ENCODE results near the gene GOLGA3.
"Not testable (repeated sequence)": the region's sequence is repeated elsewhere in the genome, so short reads cannot be mapped to it uniquely, and the experiment has no call there.

GOLGA3 gene

DNA sequence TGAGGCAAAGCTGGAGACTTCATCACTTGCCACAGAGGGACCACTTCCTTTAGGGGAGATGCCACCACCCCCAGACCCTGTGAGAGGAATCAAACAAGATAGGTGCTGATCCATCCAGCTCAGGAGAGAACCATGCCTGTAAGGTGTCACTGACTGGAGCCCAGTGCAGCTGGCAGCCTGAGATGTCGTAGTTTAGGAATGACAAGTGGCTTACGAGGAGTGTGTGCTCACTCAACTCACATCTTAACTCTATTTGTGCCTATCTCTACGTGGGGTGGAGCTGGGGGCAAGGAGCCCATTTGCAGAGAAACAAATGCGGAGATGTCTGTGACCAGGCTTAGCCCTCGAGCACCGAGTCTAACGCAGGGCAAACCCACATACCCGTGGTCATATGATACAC is 32.9 kb upstream of the GOLGA3 start:
- Histone ChIP-seq H3K4me3 (no peak overlapping the region), H3K36me3 (ENCODE audit: insufficient read depth, low read length) (no peaks in the 10 kb centered on the region; the same call in 1 of the 2 replicates), H3K27ac (no peak overlapping the region), H3K9me3 (ENCODE audit: low read depth, low read length) (no peaks in the 10 kb centered on the region), H3K9ac (ENCODE audit: insufficient read length) (no peak overlapping the region)
- no peak for DNase-seq (ENCODE audit: low read depth, low spot score)
- TF ChIP-seq POLR2AphosphoS5 (IDR thresholded peaks at IDR 0.05; ENCODE audit: borderline replicate concordance, low read depth, low read length) (no peak), EZH2 (IDR thresholded peaks at IDR 0.05) (no peak), FOXP2 (optimal IDR thresholded peaks at IDR 0.05; ENCODE audit: control extremely low read depth, extremely low read length, insufficient read depth) (no peak)

DNA sequence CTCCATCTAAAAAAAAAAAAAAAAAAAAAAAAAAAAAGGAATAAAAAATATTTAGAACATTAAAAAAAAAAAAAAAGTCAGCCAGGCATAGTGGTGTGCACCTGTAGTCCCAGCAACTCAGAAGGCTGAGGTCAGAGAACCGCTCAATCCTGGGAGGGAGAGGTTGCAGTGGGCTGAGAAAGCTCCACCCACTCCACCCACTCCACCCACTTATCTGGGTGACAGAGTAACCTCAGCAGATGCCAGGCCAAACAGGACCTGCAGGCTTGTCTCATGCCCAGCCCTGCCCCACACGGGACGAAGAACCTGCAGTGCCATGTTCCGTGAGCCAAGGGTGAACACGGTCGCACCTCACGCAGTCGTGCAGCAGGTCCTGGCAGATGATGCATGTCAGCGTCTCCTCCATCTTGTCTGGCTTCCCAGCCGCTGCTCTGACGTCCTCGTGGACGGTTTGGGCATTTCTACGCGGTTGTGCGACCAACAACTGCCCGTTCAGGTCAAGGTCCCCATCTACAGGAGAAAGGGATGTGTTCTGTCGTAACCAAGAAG is 30.1 kb upstream of the GOLGA3 start:
- DNase-seq (ENCODE audit: low read depth, low spot score) = no peak
- H3K27ac ChIP-seq = no peak overlapping the region
- no peaks in the 10 kb centered on the region for H3K9me3 ChIP-seq (ENCODE audit: low read depth, low read length)
- no peaks in the 10 kb centered on the region for H3K36me3 ChIP-seq (ENCODE audit: insufficient read depth, low read length)
- H3K4me3 ChIP-seq = no peak overlapping the region
- no peak overlapping the region for H3K9ac ChIP-seq (ENCODE audit: insufficient read length)
- TF ChIP-seq EZH2 (IDR thresholded peaks at IDR 0.05) = no peak
- TF ChIP-seq POLR2AphosphoS5 (IDR thresholded peaks at IDR 0.05; ENCODE audit: borderline replicate concordance, low read depth, low read length) = no peak
- no peak for TF ChIP-seq FOXP2 (optimal IDR thresholded peaks at IDR 0.05; ENCODE audit: control extremely low read depth, extremely low read length, insufficient read depth)

DNA sequence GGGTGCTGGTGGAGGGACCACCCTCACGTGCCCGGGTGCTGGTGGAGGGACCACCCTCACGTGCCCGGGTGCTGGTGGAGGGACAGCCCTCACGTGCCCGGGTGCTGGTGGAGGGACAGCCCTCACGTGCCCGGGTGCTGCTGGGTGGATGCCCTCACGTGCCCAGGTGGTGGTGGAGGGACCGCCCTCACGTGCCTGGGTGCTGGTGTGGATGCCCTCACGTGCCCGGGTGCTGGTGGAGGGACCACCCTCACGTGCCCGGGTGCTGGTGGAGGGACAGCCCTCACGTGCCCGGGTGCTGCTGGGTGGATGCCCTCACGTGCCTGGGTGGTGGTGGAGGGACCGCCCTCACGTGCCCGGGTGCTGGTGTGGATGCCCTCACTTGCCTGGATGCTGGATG is 28.4 kb upstream of the GOLGA3 start:
- not testable (repeated sequence) for H3K27ac ChIP-seq; H3K36me3 ChIP-seq (ENCODE audit: insufficient read depth, low read length)

DNA sequence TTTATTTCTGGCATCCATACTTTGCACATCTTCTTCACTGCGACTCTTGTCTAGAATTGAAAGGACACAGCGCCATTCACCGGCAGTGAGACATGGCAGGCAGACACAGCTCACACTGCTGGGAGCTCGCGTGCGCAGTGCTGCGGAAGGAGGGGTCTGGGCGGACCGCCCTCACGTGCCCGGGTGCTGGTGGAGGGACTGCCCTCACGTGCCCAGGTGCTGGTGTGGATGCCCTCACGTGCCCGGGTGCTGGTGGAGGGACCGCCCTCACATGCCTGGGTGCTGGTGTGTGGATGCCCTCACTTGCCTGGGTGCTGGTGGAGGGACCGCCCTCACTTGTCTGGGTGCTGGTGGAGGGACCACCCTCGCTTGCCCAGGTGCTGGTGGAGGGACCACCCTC is 27.9 kb upstream of the GOLGA3 start:
- DNase-seq (ENCODE audit: low read depth, low spot score) = no peak
- TF ChIP-seq EZH2 (IDR thresholded peaks at IDR 0.05) (no peak), FOXP2 (optimal IDR thresholded peaks at IDR 0.05; ENCODE audit: control extremely low read depth, extremely low read length, insufficient read depth) (no peak), POLR2AphosphoS5 (IDR thresholded peaks at IDR 0.05; ENCODE audit: borderline replicate concordance, low read depth, low read length) (no peak)
- Histone ChIP-seq H3K9ac (ENCODE audit: insufficient read length) (no peak overlapping the region), H3K27ac (no peak overlapping the region), H3K9me3 (ENCODE audit: low read depth, low read length) (no peaks in the 10 kb centered on the region), H3K4me3 (no peak overlapping the region), H3K36me3 (ENCODE audit: insufficient read depth, low read length) (no peaks in the 10 kb centered on the region)

More for the DNA sequence above, 28.4 kb upstream of the GOLGA3 start:
- H3K9me3 ChIP-seq (ENCODE audit: low read depth, low read length); H3K9ac ChIP-seq (ENCODE audit: insufficient read length); DNase-seq (ENCODE audit: low read depth, low spot score); H3K4me3 ChIP-seq: not testable (repeated sequence)

DNA sequence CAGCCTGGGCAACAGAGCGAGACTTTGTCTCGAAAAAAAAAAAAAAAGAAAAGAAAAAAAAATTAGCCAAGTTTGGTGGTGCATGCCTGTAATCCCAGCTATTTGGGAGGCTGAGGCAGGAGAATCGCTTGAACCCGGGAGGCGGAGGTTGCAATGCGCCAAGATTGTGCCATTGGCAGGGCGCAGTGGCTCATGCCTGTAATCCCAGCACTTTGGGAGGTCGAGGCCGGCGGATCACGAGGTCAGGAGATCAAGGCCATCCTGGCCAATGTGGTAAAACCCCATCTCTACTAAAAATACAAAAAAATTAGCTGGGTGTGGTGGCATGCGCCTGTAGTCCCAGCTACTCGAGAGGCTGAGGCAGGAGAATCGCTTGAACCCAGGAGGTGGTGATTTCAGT is 26.5 kb upstream of the GOLGA3 start:
- H3K9me3 ChIP-seq (ENCODE audit: low read depth, low read length); H3K27ac ChIP-seq; H3K9ac ChIP-seq (ENCODE audit: insufficient read length); H3K4me3 ChIP-seq; DNase-seq (ENCODE audit: low read depth, low spot score); H3K36me3 ChIP-seq (ENCODE audit: insufficient read depth, low read length): not testable (repeated sequence)

DNA sequence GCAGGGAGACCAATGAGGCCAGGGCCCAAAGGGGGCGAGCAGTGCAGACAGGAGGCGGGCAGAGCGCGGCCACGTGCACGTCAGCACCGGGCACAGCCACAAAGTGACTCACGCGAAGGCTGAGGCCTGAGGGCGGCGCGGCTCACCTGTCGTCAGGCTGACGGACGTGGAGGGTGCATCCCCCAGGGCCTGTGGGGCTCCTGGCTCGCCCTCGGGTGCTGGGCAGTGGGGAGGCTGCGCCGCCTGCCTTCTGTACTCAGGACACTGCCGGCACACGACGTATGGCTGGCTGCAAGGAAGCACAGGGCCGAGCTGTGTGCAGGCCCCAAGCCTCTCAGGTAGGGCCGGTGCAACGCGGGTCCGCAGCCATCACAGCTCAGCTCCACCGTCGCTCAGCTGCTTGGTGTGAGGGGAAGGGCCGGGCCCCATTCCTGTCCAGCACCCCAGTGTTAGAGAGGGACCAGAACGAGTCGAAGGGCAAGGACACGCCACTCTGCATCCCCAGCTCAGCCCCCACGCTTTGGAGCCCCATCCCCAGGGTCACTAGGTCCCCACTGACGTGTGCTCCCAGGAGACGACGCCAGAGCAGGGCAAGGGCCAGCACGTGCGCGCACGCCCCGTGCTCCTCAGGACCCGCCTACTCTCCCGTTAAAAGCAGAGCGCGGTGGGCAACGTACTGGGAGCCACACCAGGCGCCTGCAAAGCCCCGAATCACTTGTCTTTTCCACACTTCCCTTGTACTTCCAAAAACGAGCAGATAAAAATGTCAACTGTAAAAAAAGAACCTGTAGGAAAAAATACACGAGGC is 24.8 kb upstream of the GOLGA3 start:
- Histone ChIP-seq H3K36me3 (ENCODE audit: insufficient read depth, low read length) (no peaks in the 10 kb centered on the region), H3K4me3 (no peak overlapping the region), H3K27ac (no peak overlapping the region), H3K9me3 (ENCODE audit: low read depth, low read length) (no peaks in the 10 kb centered on the region), H3K9ac (ENCODE audit: insufficient read length) (no peak overlapping the region)
- DNase-seq (ENCODE audit: low read depth, low spot score) = no peak
- TF ChIP-seq EZH2 (IDR thresholded peaks at IDR 0.05) = no peak
- no peak for TF ChIP-seq POLR2AphosphoS5 (IDR thresholded peaks at IDR 0.05; ENCODE audit: borderline replicate concordance, low read depth, low read length)
- no peak for TF ChIP-seq FOXP2 (optimal IDR thresholded peaks at IDR 0.05; ENCODE audit: control extremely low read depth, extremely low read length, insufficient read depth)

DNA sequence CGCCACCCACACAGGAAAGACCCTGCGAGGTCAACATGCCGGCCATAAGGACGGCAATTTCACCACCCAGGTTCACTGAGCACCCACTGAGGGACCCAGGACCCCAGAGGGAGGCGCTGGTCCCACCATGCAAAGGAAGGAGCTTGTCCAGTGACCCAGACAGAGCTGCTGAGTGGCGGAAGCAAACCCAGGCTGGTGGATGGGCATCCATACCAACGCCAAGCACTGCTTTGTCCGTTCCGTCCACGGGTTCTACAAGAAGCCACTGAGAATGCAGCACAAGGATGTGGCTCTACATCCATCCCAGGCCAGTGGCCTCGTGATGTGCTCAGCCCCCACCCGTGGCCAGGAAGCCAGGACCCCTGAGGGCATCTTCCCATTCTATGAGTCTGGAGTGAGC is 23.8 kb upstream of the GOLGA3 start:
- Histone ChIP-seq H3K27ac (no peak overlapping the region), H3K4me3 (no peak overlapping the region), H3K9me3 (ENCODE audit: low read depth, low read length) (no peaks in the 10 kb centered on the region), H3K36me3 (ENCODE audit: insufficient read depth, low read length) (no peaks in the 10 kb centered on the region), H3K9ac (ENCODE audit: insufficient read length) (no peak overlapping the region)
- no peak for DNase-seq (ENCODE audit: low read depth, low spot score)
- TF ChIP-seq EZH2 (IDR thresholded peaks at IDR 0.05) = no peak
- no peak for TF ChIP-seq POLR2AphosphoS5 (IDR thresholded peaks at IDR 0.05; ENCODE audit: borderline replicate concordance, low read depth, low read length)
- no peak for TF ChIP-seq FOXP2 (optimal IDR thresholded peaks at IDR 0.05; ENCODE audit: control extremely low read depth, extremely low read length, insufficient read depth)

DNA sequence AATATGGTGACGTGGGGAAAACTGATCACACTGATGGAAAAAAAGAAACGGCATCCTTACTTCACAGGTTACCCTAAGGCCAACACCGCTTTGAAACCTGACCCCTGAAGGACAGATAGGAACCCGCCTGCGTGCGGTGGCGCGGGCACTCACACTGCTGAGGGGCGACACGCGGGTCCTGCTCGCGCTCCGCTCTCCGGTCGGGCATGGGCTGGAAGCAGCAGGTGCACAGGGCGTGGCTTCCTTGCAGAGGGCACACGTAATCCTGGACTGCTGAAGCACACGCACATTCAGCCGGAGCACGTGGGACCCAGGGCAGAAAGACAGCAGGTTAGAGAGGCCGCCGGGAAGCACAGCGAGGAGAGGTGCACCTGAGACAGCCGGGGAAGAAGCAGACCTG is 22.8 kb upstream of the GOLGA3 start:
- Histone ChIP-seq H3K9ac (ENCODE audit: insufficient read length) (no peak overlapping the region), H3K4me3 (no peak overlapping the region), H3K9me3 (ENCODE audit: low read depth, low read length) (no peaks in the 10 kb centered on the region), H3K27ac (no peak overlapping the region), H3K36me3 (ENCODE audit: insufficient read depth, low read length) (no peaks in the 10 kb centered on the region)
- DNase-seq (ENCODE audit: low read depth, low spot score) = no peak
- no peak for TF ChIP-seq POLR2AphosphoS5 (IDR thresholded peaks at IDR 0.05; ENCODE audit: borderline replicate concordance, low read depth, low read length)
- TF ChIP-seq FOXP2 (optimal IDR thresholded peaks at IDR 0.05; ENCODE audit: control extremely low read depth, extremely low read length, insufficient read depth) = no peak
- no peak for TF ChIP-seq EZH2 (IDR thresholded peaks at IDR 0.05)

DNA sequence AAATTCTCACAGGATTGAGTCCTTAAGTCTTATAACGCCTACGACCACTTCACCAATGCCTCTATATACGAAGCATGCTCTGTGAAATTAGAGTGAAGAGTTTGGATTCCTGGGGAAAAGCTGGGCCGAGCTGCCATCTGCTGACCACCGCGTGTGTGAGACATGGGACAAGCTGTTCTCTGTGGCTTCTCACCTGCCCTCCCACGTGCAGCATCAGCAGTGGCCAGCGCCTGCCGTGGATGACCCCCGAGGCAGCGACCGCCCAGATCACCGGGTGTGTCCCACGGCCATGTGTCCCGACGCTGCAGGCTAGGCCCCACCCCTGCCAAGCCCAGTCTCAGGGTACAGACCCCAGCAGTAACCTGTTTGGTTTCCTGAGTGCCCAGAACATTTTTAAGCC is 21.6 kb upstream of the GOLGA3 start:
- Histone ChIP-seq H3K27ac (no peak overlapping the region), H3K9me3 (ENCODE audit: low read depth, low read length) (no peaks in the 10 kb centered on the region), H3K4me3 (no peak overlapping the region), H3K9ac (ENCODE audit: insufficient read length) (no peak overlapping the region), H3K36me3 (ENCODE audit: insufficient read depth, low read length) (no peaks in the 10 kb centered on the region)
- no peak for TF ChIP-seq EZH2 (IDR thresholded peaks at IDR 0.05)
- DNase-seq (ENCODE audit: low read depth, low spot score) = no peak
